ENCODE data around the gene ALDH1B1. TPM values are rescaled to one million over a fixed set of nuclear protein-coding genes. Genes with fewer than 3 reads are reported as not detected.

ALDH1B1 gene
- total and polyA plus RNA-seq, 5 donors from 2014 or later = 1.7 to 11.8 (median 9.0) TPM

DNA sequence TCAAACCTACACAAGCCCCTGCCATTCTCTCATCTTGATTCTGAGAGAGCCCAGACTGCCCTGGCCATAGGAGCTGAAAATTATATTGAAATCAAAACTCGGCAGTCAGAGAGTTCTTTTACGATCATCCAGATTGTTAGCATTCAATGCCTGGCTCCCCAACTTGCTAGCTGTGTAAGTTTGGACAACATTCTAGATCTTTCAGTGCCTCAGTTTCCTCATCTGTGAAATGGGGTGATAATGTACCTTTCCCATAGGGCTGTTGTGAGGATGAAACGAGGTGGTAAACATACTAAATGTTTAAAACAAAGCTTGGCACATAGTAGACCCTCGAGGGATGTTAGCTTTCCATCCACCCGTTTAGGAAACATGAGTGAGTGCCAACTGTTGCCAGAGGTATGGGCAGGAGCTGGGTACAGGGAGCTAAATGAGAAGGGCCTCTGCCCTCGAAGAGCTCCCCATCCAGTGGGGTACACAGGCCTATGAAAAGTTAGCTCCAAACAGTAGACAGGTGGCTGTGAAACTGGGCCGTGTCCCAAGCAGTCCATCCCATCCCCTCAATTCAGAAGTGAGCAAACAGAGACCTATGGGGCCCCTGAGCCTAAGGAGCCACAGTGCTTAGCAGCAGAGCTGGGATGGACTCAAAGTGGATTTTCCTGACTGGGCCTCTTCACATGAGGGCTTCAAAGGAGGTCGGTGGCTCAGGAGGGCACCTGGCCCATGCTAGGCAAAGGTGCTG, 49.0 kb downstream of the ALDH1B1 start:
- DNase-seq (no peak), ATAC-seq (ENCODE audit: low read depth in 2 of 2) (no peak)
- H3K27me3 ChIP-seq (ENCODE audit: control insufficient read depth, insufficient read depth, low read length) = peaks cover 4% of the 10 kb centered on the region
- no peak overlapping the region for H3K27ac ChIP-seq (ENCODE audit: insufficient read depth, low read length, poor library complexity, severe bottlenecking)
- peaks cover 0 to 3% (median 0%) of the 10 kb centered on the region in 4 donors for H3K4me1 Mint-ChIP-seq
- no peaks in the 10 kb centered on the region for H3K9me3 ChIP-seq (ENCODE audit: control insufficient read depth in 2 of 2, low read length in 2 of 2)
- no peaks in the 10 kb centered on the region for H3K36me3 ChIP-seq (ENCODE audit: control insufficient read depth, insufficient read depth, low read length)
- H3K4me3 ChIP-seq (ENCODE audit: low read depth, low read length) = no peak overlapping the region
- peaks cover 11% of the 10 kb centered on the region for H3K27me3 Mint-ChIP-seq
- no peak overlapping the region for H3K4me3 Mint-ChIP-seq
- no peak overlapping the region for H3K27ac Mint-ChIP-seq
- H3K36me3 Mint-ChIP-seq = no peaks in the 10 kb centered on the region
- no peaks in the 10 kb centered on the region for H3K4me1 ChIP-seq (ENCODE audit: control insufficient read depth, insufficient read depth, low read length, poor library complexity, severe bottlenecking)
- peaks cover 0 to 2% (median 0%) of the 10 kb centered on the region in 7 donors for H3K9me3 Mint-ChIP-seq

DNA sequence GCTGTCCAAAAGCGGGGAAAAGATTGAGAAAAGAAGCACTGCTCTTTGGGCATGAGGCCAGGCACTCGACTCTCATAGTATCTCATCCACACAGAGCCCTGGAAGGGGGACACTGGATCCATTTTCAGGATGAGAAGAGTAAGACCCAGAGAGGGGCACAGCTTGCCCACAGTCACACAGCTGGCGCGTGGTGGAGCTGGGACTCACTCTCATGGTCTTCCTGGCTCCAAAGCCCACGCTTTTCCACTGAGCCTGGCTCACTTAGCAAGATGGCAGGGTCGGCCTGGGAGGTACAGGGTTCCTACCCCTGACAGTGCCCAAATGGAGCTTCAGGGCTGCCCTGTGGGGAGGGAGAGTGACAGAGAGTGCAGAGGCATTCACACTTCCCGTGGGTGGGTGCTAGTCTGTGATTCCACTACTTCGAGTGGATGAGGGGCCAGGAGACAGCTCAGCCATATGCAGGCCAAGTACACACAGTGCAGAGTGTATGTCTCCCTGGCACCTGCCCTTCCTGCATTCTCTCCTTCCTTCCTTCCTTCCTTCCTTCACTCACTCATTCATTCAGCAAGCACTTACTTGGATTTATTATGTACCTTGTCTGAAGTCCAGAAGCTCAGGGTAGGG, 50.1 kb downstream of the ALDH1B1 start:
- H3K4me3 Mint-ChIP-seq = no peak overlapping the region
- peaks cover 0 to 3% (median 0%) of the 10 kb centered on the region in 4 donors for H3K4me1 Mint-ChIP-seq
- Histone ChIP-seq H3K27me3 (ENCODE audit: control insufficient read depth, insufficient read depth, low read length) (peaks cover 7% of the 10 kb centered on the region), H3K4me3 (ENCODE audit: low read depth, low read length) (no peak overlapping the region), H3K4me1 (ENCODE audit: control insufficient read depth, insufficient read depth, low read length, poor library complexity, severe bottlenecking) (no peaks in the 10 kb centered on the region), H3K27ac (ENCODE audit: insufficient read depth, low read length, poor library complexity, severe bottlenecking) (no peak overlapping the region), H3K36me3 (ENCODE audit: control insufficient read depth, insufficient read depth, low read length) (no peaks in the 10 kb centered on the region), H3K9me3 (ENCODE audit: control insufficient read depth in 2 of 2, low read length in 2 of 2) (no peaks in the 10 kb centered on the region)
- no peaks in the 10 kb centered on the region for H3K36me3 Mint-ChIP-seq
- no peak for DNase-seq
- H3K27me3 Mint-ChIP-seq = peaks cover 17% of the 10 kb centered on the region
- H3K9me3 Mint-ChIP-seq = peaks cover 0 to 2% (median 0%) of the 10 kb centered on the region in 7 donors
- no peak overlapping the region for H3K27ac Mint-ChIP-seq
- no peak for ATAC-seq (ENCODE audit: low read depth in 2 of 2)

DNA sequence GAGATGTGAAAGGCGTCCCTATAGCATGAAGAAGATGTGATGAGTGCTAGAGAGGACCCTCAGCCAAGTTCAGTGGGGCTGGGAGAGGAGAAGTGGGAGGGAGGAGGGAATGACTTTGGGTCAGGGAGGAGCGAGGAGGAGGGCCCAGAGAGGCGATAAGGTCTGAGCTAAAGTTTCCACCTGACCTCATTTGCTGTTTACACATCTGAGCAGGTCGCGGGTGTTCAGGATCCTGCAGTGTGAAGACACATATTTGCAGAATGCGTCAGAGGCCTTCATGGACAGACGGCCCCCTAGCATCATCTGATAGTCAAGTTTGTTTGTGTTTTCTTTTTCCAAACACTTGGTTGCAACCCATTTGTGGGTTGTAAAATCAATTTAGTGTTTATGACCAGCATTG, 50.7 kb downstream of the ALDH1B1 start:
- H3K36me3 Mint-ChIP-seq = no peaks in the 10 kb centered on the region
- H3K27ac ChIP-seq (ENCODE audit: insufficient read depth, low read length, poor library complexity, severe bottlenecking) = no peak overlapping the region
- H3K9me3 ChIP-seq (ENCODE audit: control insufficient read depth in 2 of 2, low read length in 2 of 2) = no peaks in the 10 kb centered on the region
- no peaks in the 10 kb centered on the region for H3K36me3 ChIP-seq (ENCODE audit: control insufficient read depth, insufficient read depth, low read length)
- H3K27me3 ChIP-seq (ENCODE audit: control insufficient read depth, insufficient read depth, low read length) = peaks cover 7% of the 10 kb centered on the region
- peaks cover 17% of the 10 kb centered on the region for H3K27me3 Mint-ChIP-seq
- H3K4me1 Mint-ChIP-seq = peaks cover 0 to 3% (median 0%) of the 10 kb centered on the region in 4 donors
- H3K4me1 ChIP-seq (ENCODE audit: control insufficient read depth, insufficient read depth, low read length, poor library complexity, severe bottlenecking) = no peaks in the 10 kb centered on the region
- no peak overlapping the region for H3K27ac Mint-ChIP-seq
- no peak overlapping the region for H3K4me3 ChIP-seq (ENCODE audit: low read depth, low read length)
- ATAC-seq (ENCODE audit: low read depth in 2 of 2) (no peak), DNase-seq (no peak)
- no peak overlapping the region for H3K4me3 Mint-ChIP-seq
- H3K9me3 Mint-ChIP-seq = peaks cover 0 to 2% (median 0%) of the 10 kb centered on the region in 7 donors

DNA sequence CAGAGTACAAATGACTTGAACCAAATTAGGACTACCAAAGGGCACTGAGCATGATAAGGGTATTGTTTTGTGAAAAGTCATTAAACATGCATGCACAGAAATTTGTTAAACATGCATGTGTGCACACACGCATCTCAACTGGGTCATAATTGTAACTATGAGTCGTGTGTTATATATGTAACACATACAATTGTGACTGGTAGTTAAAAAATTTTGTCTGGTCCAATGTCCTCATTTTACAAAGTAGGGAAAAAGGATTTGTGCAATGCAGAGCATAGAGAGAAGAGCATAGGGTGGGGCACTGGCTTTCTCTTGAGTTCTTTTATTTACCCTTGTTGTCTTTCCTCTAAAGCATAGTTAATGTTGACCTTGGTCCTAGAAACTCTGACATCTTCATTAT, 51.1 kb downstream of the ALDH1B1 start:
- no peak overlapping the region for H3K4me3 Mint-ChIP-seq
- H3K4me1 Mint-ChIP-seq = peaks cover 0 to 3% (median 0%) of the 10 kb centered on the region in 4 donors
- H3K27ac Mint-ChIP-seq = no peak overlapping the region
- no peak overlapping the region for H3K4me3 ChIP-seq (ENCODE audit: low read depth, low read length)
- H3K36me3 ChIP-seq (ENCODE audit: control insufficient read depth, insufficient read depth, low read length) = no peaks in the 10 kb centered on the region
- H3K27me3 Mint-ChIP-seq = peaks cover 18% of the 10 kb centered on the region
- no peaks in the 10 kb centered on the region for H3K4me1 ChIP-seq (ENCODE audit: control insufficient read depth, insufficient read depth, low read length, poor library complexity, severe bottlenecking)
- ATAC-seq (ENCODE audit: low read depth in 2 of 2) (no peak), DNase-seq (no peak)
- no peaks in the 10 kb centered on the region for H3K36me3 Mint-ChIP-seq
- no peaks in the 10 kb centered on the region for H3K9me3 ChIP-seq (ENCODE audit: control insufficient read depth in 2 of 2, low read length in 2 of 2)
- no peak overlapping the region for H3K27ac ChIP-seq (ENCODE audit: insufficient read depth, low read length, poor library complexity, severe bottlenecking)
- peaks cover 0 to 2% (median 0%) of the 10 kb centered on the region in 7 donors for H3K9me3 Mint-ChIP-seq
- H3K27me3 ChIP-seq (ENCODE audit: control insufficient read depth, insufficient read depth, low read length) = peaks cover 7% of the 10 kb centered on the region

DNA sequence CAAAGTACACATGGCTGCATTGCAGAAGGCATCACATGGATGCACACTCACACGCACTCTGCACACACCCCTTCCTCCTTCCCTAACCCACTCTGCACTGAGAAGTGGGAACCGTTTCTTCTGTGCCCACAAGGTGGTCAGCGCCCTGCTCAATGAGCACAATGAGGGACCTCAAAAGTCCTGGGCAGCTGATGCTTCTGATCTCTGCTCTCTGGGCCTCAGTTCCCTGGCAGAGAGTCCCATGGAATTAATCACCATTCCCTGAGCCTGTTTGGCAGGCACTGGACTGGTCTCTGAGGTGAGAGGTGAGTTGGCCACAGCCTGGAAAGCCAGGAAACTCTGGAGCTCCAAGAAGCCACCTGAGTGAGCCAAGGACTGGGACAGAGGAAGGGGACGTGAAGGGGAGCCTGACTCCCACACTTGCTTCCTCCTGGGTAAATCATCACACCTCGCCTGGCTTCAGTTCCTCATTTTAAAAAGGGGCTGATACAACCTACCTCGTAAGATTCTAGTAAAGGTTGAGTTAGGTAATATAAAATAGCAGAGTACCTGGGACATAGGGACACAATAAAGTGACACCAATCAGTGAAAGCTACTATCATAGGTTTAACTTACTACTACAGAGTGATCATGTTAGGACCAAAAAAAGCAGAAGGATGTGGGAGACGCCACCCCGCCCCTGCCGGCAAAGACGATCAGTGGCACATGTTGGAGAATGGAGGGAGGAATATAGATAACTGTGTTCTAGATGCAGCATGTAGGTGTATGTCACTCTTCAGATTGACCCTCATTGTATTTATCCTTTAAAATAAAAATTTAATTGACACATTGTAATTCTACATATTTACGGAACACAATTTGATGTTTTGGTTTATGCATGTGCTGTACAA, 52.9 kb downstream of the ALDH1B1 start:
- Mint-ChIP-seq H3K9me3 (peaks cover 0 to 5% (median 2%) of the 10 kb centered on the region in 7 donors), H3K4me1 (peaks cover 0 to 3% (median 0%) of the 10 kb centered on the region in 4 donors), H3K36me3 (no peaks in the 10 kb centered on the region), H3K27ac (no peak overlapping the region), H3K4me3 (no peak overlapping the region), H3K27me3 (peaks cover 32% of the 10 kb centered on the region)
- H3K27me3 ChIP-seq (ENCODE audit: control insufficient read depth, insufficient read depth, low read length) = peaks cover 7% of the 10 kb centered on the region
- H3K4me3 ChIP-seq (ENCODE audit: low read depth, low read length) = no peak overlapping the region
- H3K36me3 ChIP-seq (ENCODE audit: control insufficient read depth, insufficient read depth, low read length) = no peaks in the 10 kb centered on the region
- no peaks in the 10 kb centered on the region for H3K4me1 ChIP-seq (ENCODE audit: control insufficient read depth, insufficient read depth, low read length, poor library complexity, severe bottlenecking)
- no peak overlapping the region for H3K27ac ChIP-seq (ENCODE audit: insufficient read depth, low read length, poor library complexity, severe bottlenecking)
- ATAC-seq (ENCODE audit: low read depth in 2 of 2) (no peak), DNase-seq (no peak)
- no peaks in the 10 kb centered on the region for H3K9me3 ChIP-seq (ENCODE audit: control insufficient read depth in 2 of 2, low read length in 2 of 2)

DNA sequence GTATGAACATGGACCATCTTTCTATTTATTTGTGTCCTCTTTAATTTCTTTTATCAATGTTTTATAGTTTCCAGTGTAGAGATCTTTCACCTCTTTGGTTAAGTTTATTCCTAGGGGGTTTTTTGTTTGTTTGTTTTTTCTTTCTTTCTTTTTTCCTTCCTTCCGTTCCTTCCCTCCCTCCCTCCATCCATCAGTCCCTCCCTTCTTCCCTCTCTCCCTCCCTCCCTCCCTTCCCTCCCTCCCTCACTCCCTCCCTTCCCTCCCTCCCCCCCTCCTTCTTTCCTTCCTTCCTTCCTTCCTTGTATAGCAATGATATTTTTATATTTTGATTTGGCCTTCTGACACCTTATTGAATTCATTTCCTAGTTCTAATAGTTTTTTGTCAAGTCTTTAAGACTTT, 55.2 kb downstream of the ALDH1B1 start:
- H3K36me3 ChIP-seq (ENCODE audit: control insufficient read depth, insufficient read depth, low read length) = no peaks in the 10 kb centered on the region
- no peaks in the 10 kb centered on the region for H3K4me1 ChIP-seq (ENCODE audit: control insufficient read depth, insufficient read depth, low read length, poor library complexity, severe bottlenecking)
- Mint-ChIP-seq H3K27me3 (peaks cover 35% of the 10 kb centered on the region), H3K27ac (no peak overlapping the region), H3K9me3 (peaks cover 0 to 22% (median 11%) of the 10 kb centered on the region in 7 donors), H3K36me3 (peaks cover 6% of the 10 kb centered on the region), H3K4me1 (peaks cover 0 to 3% (median 0%) of the 10 kb centered on the region in 4 donors), H3K4me3 (no peak overlapping the region)
- H3K27me3 ChIP-seq (ENCODE audit: control insufficient read depth, insufficient read depth, low read length) = peaks cover 9% of the 10 kb centered on the region
- no peak overlapping the region for H3K4me3 ChIP-seq (ENCODE audit: low read depth, low read length)
- H3K9me3 ChIP-seq (ENCODE audit: control insufficient read depth in 2 of 2, low read length in 2 of 2) = peaks cover 0 to 9% of the 10 kb centered on the region in 2 experiments
- H3K27ac ChIP-seq (ENCODE audit: insufficient read depth, low read length, poor library complexity, severe bottlenecking) = no peak overlapping the region
- ATAC-seq (ENCODE audit: low read depth in 2 of 2) (no peak), DNase-seq (no peak)
